GM23338 (cell line): ENCODE measurements around the gene NFYA. TPM values are rescaled to one million over a fixed set of nuclear protein-coding genes. Genes with fewer than 3 reads are reported as not detected.

ENCODE experiments used
- JUNB ChIP-seq: IDR thresholded peaks from one replicate; pipeline ENCODE4 v1.6.1; 2016; ENCODE audit warnings: antibody characterized with exemption; ENCODE audit not compliant: unreplicated experiment
- NANOG ChIP-seq: IDR thresholded peaks from 2 replicates; pipeline ENCODE4 v1.6.1; 2016; ENCODE audit warnings: antibody characterized with exemption, borderline replicate concordance
- STAT1 ChIP-seq: IDR thresholded peaks from one replicate; pipeline ENCODE4 v1.6.1; 2016; ENCODE audit warnings: antibody characterized with exemption; ENCODE audit not compliant: unreplicated experiment
- ZNF331 ChIP-seq: fragments of 250-450 bp; sonication (Bioruptor Pico); IDR thresholded peaks from 2 replicates; pipeline ENCODE4 v1.5.0; 2020; ENCODE audit warnings: low read depth, mild to moderate bottlenecking, moderate library complexity
- polyA plus RNA-seq: library from polyadenylated mRNA; unstranded; fragments of >200 nt; fragmentation: Nextera tagmentation; extraction: Ambion mirVana; gene quantifications from 2 replicates; pipeline ENCODE4 v1.2.1, GENCODE V29; 2016
- total RNA-seq: library from RNA; depleted of rRNA; stranded (reverse); fragments of >200 nt; shearing (Covaris generic); gene quantifications from 2 replicates; pipeline ENCODE4 v1.2.3, GENCODE V29; 2014
- TF ChIP-seq, protein P1 (sequence below): fragments of 250-450 bp; sonication (Bioruptor Pico); IDR thresholded peaks from 2 replicates; pipeline ENCODE4 v1.5.0; 2020; ENCODE audit warnings: mild to moderate bottlenecking, moderate library complexity
- TF ChIP-seq, protein P2 (sequence below), 2 experiments: fragments of 200-600 bp in 1 of 2; sonication (generic) in 1 of 2; conservative IDR thresholded peaks; 2 replicates each; pipeline versions ENCODE4 v1.5.1 to v1.6.1; 2016 to 2017; ENCODE audit warnings: antibody characterized with exemption in 2 of 2, low read depth in 2 of 2, mild to moderate bottlenecking in 2 of 2, moderate library complexity in 1 of 2

NFYA gene
- total and polyA plus RNA-seq, 2 experiments from 2014 or later: 10.8 to 39.1 TPM

DNA sequence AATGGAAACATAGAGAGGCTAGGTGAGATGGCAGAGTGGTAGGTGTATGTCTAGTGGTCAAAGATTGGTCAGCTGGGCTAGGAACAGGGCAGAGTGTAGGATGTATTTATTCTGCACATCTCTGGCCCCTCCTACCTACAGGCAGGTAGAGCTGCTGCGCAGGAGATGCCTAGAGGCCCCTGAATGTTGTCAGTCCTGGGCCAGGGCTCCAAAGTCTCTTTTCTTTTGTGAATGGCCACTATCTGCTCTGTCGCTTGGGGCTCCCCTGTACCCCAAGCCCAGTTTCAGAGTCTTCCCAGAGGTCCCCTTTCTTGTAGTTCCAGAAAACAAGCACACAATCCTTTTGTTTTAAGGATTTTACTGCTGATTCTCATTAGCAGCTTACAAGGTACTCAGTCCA lies 25.5 kb upstream of the NFYA start (continued):
- TF ChIP-seq NANOG (no peak), STAT1 (no peak), ZNF331 (CRISPR knock-in tag) (no peak), JUNB (no peak)
- TF ChIP-seq, protein P1, sequence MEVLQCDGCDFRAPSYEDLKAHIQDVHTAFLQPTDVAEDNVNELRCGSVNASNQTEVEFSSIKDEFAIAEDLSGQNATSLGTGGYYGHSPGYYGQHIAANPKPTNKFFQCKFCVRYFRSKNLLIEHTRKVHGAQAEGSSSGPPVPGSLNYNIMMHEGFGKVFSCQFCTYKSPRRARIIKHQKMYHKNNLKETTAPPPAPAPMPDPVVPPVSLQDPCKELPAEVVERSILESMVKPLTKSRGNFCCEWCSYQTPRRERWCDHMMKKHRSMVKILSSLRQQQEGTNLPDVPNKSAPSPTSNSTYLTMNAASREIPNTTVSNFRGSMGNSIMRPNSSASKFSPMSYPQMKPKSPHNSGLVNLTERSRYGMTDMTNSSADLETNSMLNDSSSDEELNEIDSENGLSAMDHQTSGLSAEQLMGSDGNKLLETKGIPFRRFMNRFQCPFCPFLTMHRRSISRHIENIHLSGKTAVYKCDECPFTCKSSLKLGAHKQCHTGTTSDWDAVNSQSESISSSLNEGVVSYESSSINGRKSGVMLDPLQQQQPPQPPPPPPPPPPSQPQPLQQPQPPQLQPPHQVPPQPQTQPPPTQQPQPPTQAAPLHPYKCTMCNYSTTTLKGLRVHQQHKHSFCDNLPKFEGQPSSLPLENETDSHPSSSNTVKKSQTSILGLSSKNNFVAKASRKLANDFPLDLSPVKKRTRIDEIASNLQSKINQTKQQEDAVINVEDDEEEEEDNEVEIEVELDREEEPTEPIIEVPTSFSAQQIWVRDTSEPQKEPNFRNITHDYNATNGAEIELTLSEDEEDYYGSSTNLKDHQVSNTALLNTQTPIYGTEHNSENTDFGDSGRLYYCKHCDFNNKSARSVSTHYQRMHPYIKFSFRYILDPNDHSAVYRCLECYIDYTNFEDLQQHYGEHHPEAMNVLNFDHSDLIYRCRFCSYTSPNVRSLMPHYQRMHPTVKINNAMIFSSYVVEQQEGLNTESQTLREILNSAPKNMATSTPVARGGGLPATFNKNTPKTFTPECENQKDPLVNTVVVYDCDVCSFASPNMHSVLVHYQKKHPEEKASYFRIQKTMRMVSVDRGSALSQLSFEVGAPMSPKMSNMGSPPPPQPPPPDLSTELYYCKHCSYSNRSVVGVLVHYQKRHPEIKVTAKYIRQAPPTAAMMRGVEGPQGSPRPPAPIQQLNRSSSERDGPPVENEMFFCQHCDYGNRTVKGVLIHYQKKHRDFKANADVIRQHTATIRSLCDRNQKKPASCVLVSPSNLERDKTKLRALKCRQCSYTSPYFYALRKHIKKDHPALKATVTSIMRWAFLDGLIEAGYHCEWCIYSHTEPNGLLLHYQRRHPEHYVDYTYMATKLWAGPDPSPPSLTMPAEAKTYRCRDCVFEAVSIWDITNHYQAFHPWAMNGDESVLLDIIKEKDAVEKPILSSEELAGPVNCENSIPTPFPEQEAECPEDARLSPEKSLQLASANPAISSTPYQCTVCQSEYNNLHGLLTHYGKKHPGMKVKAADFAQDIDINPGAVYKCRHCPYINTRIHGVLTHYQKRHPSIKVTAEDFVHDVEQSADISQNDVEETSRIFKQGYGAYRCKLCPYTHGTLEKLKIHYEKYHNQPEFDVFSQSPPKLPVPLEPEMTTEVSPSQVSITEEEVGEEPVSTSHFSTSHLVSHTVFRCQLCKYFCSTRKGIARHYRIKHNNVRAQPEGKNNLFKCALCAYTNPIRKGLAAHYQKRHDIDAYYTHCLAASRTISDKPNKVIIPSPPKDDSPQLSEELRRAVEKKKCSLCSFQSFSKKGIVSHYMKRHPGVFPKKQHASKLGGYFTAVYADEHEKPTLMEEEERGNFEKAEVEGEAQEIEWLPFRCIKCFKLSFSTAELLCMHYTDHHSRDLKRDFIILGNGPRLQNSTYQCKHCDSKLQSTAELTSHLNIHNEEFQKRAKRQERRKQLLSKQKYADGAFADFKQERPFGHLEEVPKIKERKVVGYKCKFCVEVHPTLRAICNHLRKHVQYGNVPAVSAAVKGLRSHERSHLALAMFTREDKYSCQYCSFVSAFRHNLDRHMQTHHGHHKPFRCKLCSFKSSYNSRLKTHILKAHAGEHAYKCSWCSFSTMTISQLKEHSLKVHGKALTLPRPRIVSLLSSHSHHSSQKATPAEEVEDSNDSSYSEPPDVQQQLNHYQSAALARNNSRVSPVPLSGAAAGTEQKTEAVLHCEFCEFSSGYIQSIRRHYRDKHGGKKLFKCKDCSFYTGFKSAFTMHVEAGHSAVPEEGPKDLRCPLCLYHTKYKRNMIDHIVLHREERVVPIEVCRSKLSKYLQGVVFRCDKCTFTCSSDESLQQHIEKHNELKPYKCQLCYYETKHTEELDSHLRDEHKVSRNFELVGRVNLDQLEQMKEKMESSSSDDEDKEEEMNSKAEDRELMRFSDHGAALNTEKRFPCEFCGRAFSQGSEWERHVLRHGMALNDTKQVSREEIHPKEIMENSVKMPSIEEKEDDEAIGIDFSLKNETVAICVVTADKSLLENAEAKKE (CRISPR knock-in tag): no peak
- TF ChIP-seq, protein P2, sequence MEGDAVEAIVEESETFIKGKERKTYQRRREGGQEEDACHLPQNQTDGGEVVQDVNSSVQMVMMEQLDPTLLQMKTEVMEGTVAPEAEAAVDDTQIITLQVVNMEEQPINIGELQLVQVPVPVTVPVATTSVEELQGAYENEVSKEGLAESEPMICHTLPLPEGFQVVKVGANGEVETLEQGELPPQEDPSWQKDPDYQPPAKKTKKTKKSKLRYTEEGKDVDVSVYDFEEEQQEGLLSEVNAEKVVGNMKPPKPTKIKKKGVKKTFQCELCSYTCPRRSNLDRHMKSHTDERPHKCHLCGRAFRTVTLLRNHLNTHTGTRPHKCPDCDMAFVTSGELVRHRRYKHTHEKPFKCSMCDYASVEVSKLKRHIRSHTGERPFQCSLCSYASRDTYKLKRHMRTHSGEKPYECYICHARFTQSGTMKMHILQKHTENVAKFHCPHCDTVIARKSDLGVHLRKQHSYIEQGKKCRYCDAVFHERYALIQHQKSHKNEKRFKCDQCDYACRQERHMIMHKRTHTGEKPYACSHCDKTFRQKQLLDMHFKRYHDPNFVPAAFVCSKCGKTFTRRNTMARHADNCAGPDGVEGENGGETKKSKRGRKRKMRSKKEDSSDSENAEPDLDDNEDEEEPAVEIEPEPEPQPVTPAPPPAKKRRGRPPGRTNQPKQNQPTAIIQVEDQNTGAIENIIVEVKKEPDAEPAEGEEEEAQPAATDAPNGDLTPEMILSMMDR (conservative IDR thresholded peaks at IDR 0.05; ENCODE audit: low read depth in 2 of 2): no peak
